ENCODE measurements around the gene FREM3.

FREM3 gene

DNA sequence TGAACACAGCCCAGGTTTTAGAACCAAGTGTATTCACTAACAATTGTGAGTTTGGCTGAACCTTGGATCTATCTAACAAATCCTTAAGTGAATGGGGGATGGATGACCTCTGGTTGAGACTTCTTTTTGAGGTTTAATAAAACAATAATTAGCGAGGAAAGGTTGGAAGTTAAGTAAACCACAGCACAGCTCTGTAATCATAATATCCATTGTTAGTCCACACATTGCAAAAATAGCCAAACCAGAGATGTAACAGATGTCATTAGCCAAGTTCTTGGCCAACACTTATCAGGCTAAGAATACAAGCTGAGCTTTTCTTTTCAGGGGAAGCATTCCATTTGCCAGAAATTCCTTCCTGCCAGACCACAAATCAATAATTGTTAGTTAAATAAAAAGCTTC lies 59.1 kb downstream of the FREM3 start:
- Histone ChIP-seq H4K20me1 (ENCODE audit: low read depth, low read length) (no peaks in the 10 kb centered on the region), H3K4me2 (ENCODE audit: low read depth, low read length, poor library complexity, severe bottlenecking) (no peak overlapping the region), H3K36me3 (ENCODE audit: low read length) (no peaks in the 10 kb centered on the region), H3K9ac (ENCODE audit: low read length) (no peak overlapping the region), H3K27me3 (ENCODE audit: low read length) (no peaks in the 10 kb centered on the region), H3K4me3 (ENCODE audit: insufficient read depth, low read length, poor library complexity, severe bottlenecking) (no peak overlapping the region), H3K9me2 (replicated peaks; ENCODE audit: insufficient read depth, low read length) (no peaks in the 10 kb centered on the region), H3K27ac (ENCODE audit: low read depth, low read length) (no peak overlapping the region), H2AFZ (ENCODE audit: low read depth, low read length, severe bottlenecking) (no peak overlapping the region), H3K79me2 (ENCODE audit: insufficient read depth, low read length) (no peaks in the 10 kb centered on the region), H3K9me3 (ENCODE audit: insufficient read depth, low read length) (no peaks in the 10 kb centered on the region), H3F3A (ENCODE audit: insufficient read depth) (no peaks in the 10 kb centered on the region)
- no peak for TF ChIP-seq EZH2phosphoT487 (conservative IDR thresholded peaks at IDR 0.05; ENCODE audit: low read length)
- TF ChIP-seq, protein P1, sequence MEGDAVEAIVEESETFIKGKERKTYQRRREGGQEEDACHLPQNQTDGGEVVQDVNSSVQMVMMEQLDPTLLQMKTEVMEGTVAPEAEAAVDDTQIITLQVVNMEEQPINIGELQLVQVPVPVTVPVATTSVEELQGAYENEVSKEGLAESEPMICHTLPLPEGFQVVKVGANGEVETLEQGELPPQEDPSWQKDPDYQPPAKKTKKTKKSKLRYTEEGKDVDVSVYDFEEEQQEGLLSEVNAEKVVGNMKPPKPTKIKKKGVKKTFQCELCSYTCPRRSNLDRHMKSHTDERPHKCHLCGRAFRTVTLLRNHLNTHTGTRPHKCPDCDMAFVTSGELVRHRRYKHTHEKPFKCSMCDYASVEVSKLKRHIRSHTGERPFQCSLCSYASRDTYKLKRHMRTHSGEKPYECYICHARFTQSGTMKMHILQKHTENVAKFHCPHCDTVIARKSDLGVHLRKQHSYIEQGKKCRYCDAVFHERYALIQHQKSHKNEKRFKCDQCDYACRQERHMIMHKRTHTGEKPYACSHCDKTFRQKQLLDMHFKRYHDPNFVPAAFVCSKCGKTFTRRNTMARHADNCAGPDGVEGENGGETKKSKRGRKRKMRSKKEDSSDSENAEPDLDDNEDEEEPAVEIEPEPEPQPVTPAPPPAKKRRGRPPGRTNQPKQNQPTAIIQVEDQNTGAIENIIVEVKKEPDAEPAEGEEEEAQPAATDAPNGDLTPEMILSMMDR (IDR thresholded peaks at IDR 0.05; ENCODE audit: insufficient read depth, low read length, poor library complexity, severe bottlenecking) = no peak

DNA sequence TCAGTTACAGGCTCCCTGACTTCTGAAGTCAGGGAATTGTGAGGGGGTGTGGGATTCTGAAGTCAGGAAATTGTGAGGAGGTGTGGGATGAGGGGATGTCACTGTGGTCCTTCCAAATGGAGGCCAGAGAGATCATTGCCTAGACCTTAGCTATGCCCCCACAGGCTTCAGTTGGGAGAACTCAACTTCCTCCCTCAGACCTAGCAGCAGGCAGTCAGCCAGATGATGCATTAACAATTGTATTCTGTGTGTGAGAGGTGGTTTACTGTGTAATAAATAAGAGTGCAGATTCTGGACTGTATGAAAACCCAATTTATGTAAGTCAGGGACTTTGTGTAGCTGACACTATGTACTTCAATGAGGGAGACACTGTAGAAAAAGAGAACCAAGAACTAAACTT lies 65.7 kb downstream of the FREM3 start:
- Histone ChIP-seq H2AFZ (ENCODE audit: low read depth, low read length, severe bottlenecking) (no peak overlapping the region), H3K9me2 (replicated peaks; ENCODE audit: insufficient read depth, low read length) (no peaks in the 10 kb centered on the region), H3K27ac (ENCODE audit: low read depth, low read length) (no peak overlapping the region), H4K20me1 (ENCODE audit: low read depth, low read length) (no peaks in the 10 kb centered on the region), H3K79me2 (ENCODE audit: insufficient read depth, low read length) (no peaks in the 10 kb centered on the region), H3K4me2 (ENCODE audit: low read depth, low read length, poor library complexity, severe bottlenecking) (no peak overlapping the region), H3K36me3 (ENCODE audit: low read length) (no peaks in the 10 kb centered on the region), H3K27me3 (ENCODE audit: low read length) (no peaks in the 10 kb centered on the region), H3F3A (ENCODE audit: insufficient read depth) (no peaks in the 10 kb centered on the region), H3K4me3 (ENCODE audit: insufficient read depth, low read length, poor library complexity, severe bottlenecking) (no peak overlapping the region), H3K9me3 (ENCODE audit: insufficient read depth, low read length) (no peaks in the 10 kb centered on the region), H3K9ac (ENCODE audit: low read length) (no peak overlapping the region)
- TF ChIP-seq EZH2phosphoT487 (conservative IDR thresholded peaks at IDR 0.05; ENCODE audit: low read length) = no peak
- TF ChIP-seq, protein P1 (IDR thresholded peaks at IDR 0.05; ENCODE audit: insufficient read depth, low read length, poor library complexity, severe bottlenecking) = no peak

DNA sequence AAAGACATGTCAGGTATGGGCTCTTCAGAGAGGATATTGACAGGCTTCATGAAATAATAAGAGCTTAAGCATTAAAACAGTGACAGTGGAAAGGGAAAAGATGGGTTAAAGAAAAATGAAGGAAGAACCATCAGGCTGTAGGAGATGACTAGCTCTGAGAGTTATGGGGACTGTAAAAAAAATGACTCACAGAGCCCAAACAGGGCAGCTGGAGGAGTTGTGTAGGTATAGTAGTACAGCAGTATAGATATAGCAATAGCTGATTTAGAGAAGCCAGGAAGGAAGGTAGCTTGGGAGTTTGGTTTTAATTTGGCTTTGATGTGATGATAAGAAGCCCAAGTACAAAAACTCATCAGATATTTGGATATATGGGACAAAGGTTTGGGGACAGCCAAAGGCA lies 66.6 kb downstream of the FREM3 start:
- no peaks in the 10 kb centered on the region for H3F3A ChIP-seq (ENCODE audit: insufficient read depth)
- no peaks in the 10 kb centered on the region for H4K20me1 ChIP-seq (ENCODE audit: low read depth, low read length)
- TF ChIP-seq EZH2phosphoT487 (conservative IDR thresholded peaks at IDR 0.05; ENCODE audit: low read length) = no peak
- TF ChIP-seq, protein P1 (IDR thresholded peaks at IDR 0.05; ENCODE audit: insufficient read depth, low read length, poor library complexity, severe bottlenecking) = no peak
- H3K9me2 ChIP-seq (replicated peaks; ENCODE audit: insufficient read depth, low read length) = no peaks in the 10 kb centered on the region
- no peaks in the 10 kb centered on the region for H3K36me3 ChIP-seq (ENCODE audit: low read length)
- no peaks in the 10 kb centered on the region for H3K79me2 ChIP-seq (ENCODE audit: insufficient read depth, low read length)
- H3K4me2 ChIP-seq (ENCODE audit: low read depth, low read length, poor library complexity, severe bottlenecking) = no peak overlapping the region
- H3K9ac ChIP-seq (ENCODE audit: low read length) = no peak overlapping the region
- no peak overlapping the region for H3K4me3 ChIP-seq (ENCODE audit: insufficient read depth, low read length, poor library complexity, severe bottlenecking)
- no peak overlapping the region for H2AFZ ChIP-seq (ENCODE audit: low read depth, low read length, severe bottlenecking)
- H3K9me3 ChIP-seq (ENCODE audit: insufficient read depth, low read length) = no peaks in the 10 kb centered on the region
- no peak overlapping the region for H3K27ac ChIP-seq (ENCODE audit: low read depth, low read length)
- no peaks in the 10 kb centered on the region for H3K27me3 ChIP-seq (ENCODE audit: low read length)

All from SU-DHL-6 (cell line).